Activated T-cell treated with anti-CD3 and anti-CD28 coated beads, Interleukin-2, amount 50 U/mL, for 72 hours (primary cell): ENCODE measurements around the gene MDP1. TPM values are rescaled to one million over a fixed set of nuclear protein-coding genes. Genes with fewer than 3 reads are reported as not detected.
A peak's percentile ranks its signal among the peaks of the same experiment; 100 is the strongest.

Source experiments
- ATAC-seq, 2 donors: fragments of 150-1000 bp; cut with Tn5 transposase; replicated peaks in 1 of 2; 2 replicates each; pipeline ENCODE4 v1.10.0; 2021; ENCODE audit warnings: moderate library complexity in 2 of 2, mild to moderate bottlenecking in 1 of 2
- DNase-seq, 2 donors: peaks; one replicate each; pipeline ENCODE4 v3.0.0; 2021 to 2022; ENCODE audit warnings: mixed read lengths in 1 of 2
- H3K27ac Mint-ChIP-seq: one replicate; pipeline ENCODE4 v1.8.0; 2022; ENCODE audit warnings: mild to moderate bottlenecking, moderate library complexity, mixed read lengths
- H3K27me3 Mint-ChIP-seq: one replicate; pipeline ENCODE4 v1.8.0; 2022; ENCODE audit warnings: low read depth, mixed read lengths
- H3K36me3 Mint-ChIP-seq, 2 donors: one replicate each; pipeline ENCODE4 v1.8.0; 2022; ENCODE audit warnings: mixed read lengths in 2 of 2, mild to moderate bottlenecking in 1 of 2; ENCODE audit not compliant: insufficient read depth in 2 of 2
- H3K4me1 Mint-ChIP-seq: one replicate; pipeline ENCODE4 v1.8.0; 2022; ENCODE audit warnings: low read depth, mixed read lengths
- H3K4me3 Mint-ChIP-seq, 2 donors: one replicate each; pipeline ENCODE4 v1.8.0; 2022; ENCODE audit warnings: mild to moderate bottlenecking in 2 of 2, mixed read lengths in 2 of 2, moderate library complexity in 2 of 2
- H3K9me3 Mint-ChIP-seq, 2 donors: one replicate each; pipeline ENCODE4 v1.8.0; 2022; ENCODE audit warnings: mixed read lengths in 2 of 2
- total RNA-seq, 2 donors: library from RNA; stranded (reverse); gene quantifications; one replicate each; pipeline ENCODE4 v1.2.3, GENCODE V29; 2022

The MDP1 gene
- 10 to 100 TPM; 16.8 to 20.2 TPM for total RNA-seq

DNA sequence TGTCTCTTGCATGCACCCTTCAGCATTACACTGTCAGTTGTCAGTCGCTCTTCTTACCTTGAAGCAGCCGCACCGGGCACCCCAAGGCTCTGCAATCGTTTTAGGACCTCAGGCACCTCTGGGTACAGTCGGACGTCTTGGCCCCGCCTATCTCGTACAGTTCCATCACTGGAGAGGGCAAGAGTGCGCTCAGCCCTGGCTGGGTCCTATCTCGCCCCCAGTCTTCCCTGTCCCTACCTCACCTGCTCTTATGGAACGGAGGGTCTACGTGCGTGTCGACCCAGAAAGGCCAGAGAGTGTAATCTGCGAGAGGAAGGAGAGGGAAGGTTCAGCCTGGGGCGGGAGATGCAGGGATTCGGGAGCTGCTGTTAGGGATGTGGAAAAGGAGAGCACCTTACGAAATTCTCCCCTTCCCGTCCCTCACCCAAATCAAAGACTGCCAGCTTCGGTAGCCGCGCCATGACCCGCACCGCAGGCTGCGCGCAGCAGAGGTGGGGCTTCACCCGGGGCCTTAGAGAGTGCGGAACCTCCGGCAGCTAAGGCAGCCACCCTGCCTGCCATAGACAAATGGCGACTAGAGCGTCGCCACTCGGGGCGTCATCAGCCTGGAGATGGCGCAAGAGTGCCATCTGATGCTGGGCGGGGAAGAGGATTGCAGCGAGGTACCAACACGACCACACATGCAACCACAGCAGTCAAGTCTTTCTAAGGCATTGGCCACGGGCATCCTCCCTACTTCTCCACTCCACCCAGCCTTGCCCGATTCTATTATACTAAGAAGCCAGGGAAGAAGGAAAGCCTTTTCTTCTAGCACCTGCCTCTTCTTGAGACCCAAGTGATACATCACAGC is at the start of gene MDP1:
TSS of gene MDP1 (minus strand) at position 572 of the 850 bp plus-strand sequence. CDS start at position 461, 111 bp downstream.
- ATAC-seq: peak; percentile 76 to 77

DNA sequence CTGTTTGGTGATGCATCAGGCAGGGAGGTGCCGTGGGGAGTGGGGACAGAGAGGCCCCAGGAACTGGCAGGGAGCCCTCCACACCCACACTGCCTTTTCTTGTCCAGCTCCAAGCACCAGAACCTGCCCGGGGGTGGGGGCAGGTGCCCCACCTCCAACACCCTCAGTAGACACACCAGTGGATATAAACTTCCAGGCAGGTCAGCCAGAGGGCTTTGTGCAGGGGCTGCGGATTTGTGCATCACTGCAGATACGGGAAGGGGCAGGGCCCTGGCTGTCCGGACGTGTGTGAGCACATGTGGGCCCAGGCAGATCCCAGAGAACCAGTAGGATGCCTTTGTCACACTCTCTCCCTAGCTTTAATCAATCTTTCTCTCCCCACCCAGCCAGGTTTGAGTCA is 48.4 kb upstream of the MDP1 start:
- ATAC-seq (no peak), DNase-seq (no peak)
- H3K36me3 Mint-ChIP-seq: peaks cover 2 to 4% of the 10 kb centered on the region in 2 donors
- no peaks in the 10 kb centered on the region for H3K27me3 Mint-ChIP-seq
- H3K4me3 Mint-ChIP-seq: no peak overlapping the region
- no peaks in the 10 kb centered on the region for H3K9me3 Mint-ChIP-seq
- no peaks in the 10 kb centered on the region for H3K4me1 Mint-ChIP-seq
- no peak overlapping the region for H3K27ac Mint-ChIP-seq

More for the DNA sequence above, at the start of gene MDP1:
- Mint-ChIP-seq H3K9me3 (no peaks in the 10 kb centered on the region), H3K4me3 (peak within 1 kb of the TSS; percentile 79 to 91), H3K27ac (peak within 1 kb of the TSS; percentile 93), H3K4me1 (peaks cover 50% of the 10 kb centered on the region), H3K36me3 (peaks cover 5 to 9% of the 10 kb centered on the region in 2 donors), H3K27me3 (no peaks in the 10 kb centered on the region)
- peak; percentile 88 to 89 for DNase-seq

DNA sequence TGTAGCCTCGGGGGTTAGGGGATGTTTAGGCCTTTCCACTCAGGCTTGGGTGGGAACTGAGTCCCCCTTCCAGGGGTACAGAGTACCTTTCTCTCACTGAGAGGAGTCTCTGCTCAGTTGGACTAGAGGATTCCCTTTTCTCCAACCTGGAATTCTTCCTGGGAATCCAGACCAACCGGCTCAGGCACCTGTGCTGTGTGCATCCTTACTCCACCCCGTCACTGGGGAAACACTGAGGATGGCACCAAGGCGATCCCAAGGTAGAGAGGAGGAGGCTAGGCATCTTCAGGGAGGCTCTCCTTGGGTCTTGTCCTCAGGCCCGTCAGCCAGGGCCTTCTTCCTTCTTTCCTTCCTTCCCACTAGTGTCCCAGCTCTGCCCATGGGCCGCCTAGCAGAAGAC is 48.0 kb upstream of the MDP1 start:
- Mint-ChIP-seq H3K9me3 (no peaks in the 10 kb centered on the region), H3K36me3 (peaks cover 2 to 4% of the 10 kb centered on the region in 2 donors), H3K27ac (no peak overlapping the region), H3K4me3 (no peak overlapping the region), H3K4me1 (no peaks in the 10 kb centered on the region), H3K27me3 (no peaks in the 10 kb centered on the region)
- ATAC-seq: no peak
- DNase-seq: no peak

DNA sequence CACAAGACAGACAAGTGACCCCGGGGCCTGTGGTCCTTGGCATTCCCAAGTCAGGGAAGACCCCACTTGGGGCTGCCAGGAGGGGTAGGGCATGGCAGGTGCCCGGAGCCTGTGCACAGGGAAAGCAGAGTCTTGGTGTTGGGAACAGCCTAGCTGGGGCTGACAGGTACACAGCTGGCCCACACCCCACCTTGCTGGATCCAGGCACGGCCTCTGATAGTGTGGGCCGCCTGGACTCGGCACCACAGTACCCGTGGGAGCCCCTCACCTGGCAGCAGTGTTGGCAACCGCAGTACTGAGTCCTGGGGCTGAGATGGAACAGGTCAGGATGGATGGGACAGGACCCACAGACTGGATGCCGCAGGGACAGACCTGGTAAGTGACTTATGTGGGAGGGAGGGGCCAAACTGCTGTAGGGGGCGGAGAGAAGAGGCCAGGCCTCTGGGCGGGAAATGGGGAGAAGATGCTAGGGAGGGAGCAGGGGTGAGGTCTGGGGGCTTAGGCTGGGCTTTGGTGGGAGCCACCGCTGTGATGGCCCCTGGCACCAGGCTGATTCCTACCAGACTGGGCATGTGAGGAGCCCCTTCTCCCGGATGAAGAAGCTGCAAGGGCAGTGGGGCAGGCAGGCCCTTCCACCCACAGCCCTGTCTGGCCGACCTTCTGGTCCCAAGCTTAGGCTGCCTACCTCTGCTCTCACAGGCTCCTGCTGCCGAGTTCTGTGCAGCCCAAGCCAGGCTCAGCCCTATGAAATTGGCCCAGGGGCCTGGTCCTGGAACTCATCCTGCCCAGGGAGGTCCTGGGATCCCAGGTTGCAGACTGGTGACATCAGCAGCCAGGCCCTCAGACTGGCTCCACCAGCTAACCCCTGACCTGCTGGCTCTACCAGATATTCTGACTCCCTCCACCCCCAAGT is 47.2 kb upstream of the MDP1 start, which contains the start of gene TGM1:
TSS of gene TGM1 (minus strand) at position 357 of the 913 bp plus-strand sequence. CDS start 825 bp downstream, outside the sequence.
- no peaks in the 10 kb centered on the region for H3K4me1 Mint-ChIP-seq
- no peak within 1 kb of the TSS for H3K27ac Mint-ChIP-seq
- DNase-seq (no peak), ATAC-seq (no peak)
- H3K27me3 Mint-ChIP-seq: no peaks in the 10 kb centered on the region
- H3K36me3 Mint-ChIP-seq: peaks cover 2 to 4% of the 10 kb centered on the region in 2 donors
- no peaks in the 10 kb centered on the region for H3K9me3 Mint-ChIP-seq
- H3K4me3 Mint-ChIP-seq: no peak within 1 kb of the TSS

DNA sequence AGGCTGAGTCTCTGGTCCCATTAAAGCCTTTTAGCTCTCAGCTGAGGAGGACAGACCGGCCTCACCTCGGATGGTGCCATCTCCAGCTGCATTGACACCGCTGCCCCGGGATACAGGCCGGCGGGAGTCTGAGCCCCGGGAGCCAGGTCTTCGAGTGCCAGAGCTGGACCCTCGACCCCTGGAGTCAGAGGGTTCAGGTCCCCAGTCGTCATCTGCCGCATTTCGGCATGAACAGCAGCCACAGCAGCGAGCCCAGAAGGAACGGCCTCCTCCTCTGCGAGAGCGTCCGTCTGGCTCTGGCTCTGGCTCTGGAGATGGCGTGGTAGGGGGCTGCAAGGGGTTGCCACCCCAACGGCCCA is 46.1 kb upstream of the MDP1 start:
- no peaks in the 10 kb centered on the region for H3K4me1 Mint-ChIP-seq
- DNase-seq (no peak), ATAC-seq (no peak)
- no peaks in the 10 kb centered on the region for H3K9me3 Mint-ChIP-seq
- H3K27me3 Mint-ChIP-seq: no peaks in the 10 kb centered on the region
- H3K4me3 Mint-ChIP-seq: no peak overlapping the region
- H3K27ac Mint-ChIP-seq: no peak overlapping the region
- H3K36me3 Mint-ChIP-seq: peaks cover under 1 to 2% of the 10 kb centered on the region in 2 donors

DNA sequence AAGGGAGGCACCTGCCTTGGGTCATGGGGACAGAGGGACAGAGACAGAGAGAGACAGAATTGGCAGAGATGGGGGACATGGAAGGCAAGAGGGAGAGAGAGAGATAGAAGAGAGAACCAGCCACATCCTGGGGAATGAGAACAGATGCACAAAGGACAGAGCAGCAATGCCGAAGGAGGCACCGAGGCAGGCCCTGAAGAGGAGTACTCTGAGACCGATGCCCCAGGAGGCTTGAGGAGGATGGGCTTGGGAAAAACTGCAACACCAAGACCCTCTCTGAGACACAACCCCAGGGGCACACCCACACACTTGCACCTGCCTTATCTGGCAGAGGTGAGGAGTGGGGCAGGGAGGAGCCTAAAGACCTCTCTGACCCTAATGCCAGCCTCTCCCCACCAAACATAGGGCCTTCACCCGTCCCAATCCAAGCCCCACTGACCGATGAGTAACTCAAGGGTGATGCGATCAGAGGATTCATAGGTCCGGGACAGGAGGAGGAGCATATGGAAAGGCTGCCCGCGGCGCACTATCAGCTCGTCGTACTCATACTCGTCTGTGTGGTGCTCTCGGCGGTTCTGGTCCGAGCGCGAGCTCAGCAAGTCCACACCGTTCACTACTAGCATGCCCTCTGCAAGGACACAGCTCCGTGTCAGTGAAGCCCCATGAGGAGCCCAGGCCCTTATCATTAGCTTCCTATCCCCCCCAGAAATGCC is 45.5 kb upstream of the MDP1 start:
- Mint-ChIP-seq H3K4me1 (no peaks in the 10 kb centered on the region), H3K27me3 (no peaks in the 10 kb centered on the region), H3K27ac (no peak overlapping the region), H3K36me3 (no peaks in the 10 kb centered on the region), H3K9me3 (no peaks in the 10 kb centered on the region), H3K4me3 (no peak overlapping the region)
- DNase-seq: no peak
- ATAC-seq: no peak

DNA sequence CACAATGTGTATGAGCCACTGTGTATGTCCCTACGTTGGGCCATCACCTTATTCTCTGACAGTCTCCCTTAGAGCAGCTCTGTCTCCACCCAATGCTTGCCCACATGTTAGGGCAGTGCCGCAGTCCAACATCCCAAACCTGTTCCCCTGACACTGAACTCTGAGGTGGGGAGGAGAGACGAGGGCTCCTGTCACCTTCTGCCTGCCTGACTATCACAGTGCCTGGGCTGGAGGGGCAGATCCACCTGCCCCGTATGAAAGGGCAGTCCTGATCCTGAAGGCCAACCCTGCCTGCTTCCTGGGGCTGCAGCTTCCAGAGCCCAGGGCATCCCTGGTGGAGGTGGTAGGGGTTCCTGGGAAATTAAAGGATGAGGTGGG is 44.9 kb upstream of the MDP1 start:
- Mint-ChIP-seq H3K36me3 (no peaks in the 10 kb centered on the region), H3K4me3 (no peak overlapping the region), H3K4me1 (no peaks in the 10 kb centered on the region), H3K9me3 (no peaks in the 10 kb centered on the region), H3K27me3 (no peaks in the 10 kb centered on the region), H3K27ac (no peak overlapping the region)
- ATAC-seq: no peak
- no peak for DNase-seq

DNA sequence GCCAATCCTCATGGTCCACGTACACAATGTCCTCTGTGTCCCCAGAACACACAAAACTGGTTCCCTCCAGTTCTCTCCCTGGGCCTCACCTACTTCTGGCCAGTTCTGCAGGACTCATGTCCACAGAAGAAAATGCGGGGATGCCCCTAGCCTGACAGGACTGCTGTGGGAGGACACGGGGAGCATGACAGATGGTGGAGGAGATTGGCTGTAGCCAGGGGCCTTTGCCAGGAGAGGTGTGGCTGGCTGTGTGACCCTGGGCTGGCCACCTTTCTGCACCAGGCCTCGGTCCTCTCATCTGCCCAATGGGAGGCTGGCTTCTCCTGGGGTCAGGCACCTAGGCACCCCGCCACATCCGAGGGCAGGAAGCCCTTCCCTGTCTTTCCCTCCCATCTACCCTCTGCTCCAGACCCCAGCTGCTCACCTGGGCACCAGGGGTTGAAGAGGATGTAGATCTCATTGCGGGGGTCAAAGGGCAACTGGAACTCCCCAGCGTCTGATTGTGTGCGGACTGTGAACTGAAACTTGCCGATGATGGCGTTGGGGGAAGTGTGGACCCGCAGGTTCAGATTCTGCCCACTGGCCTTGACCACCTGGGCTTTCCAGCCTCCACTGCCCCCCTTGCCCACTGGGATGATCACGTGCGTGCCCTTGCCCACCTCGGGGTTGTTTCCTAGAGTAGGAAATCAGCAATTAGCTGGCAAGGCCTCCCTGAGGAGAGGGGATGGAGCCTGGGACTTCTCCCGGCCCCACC is 44.3 kb upstream of the MDP1 start:
- ATAC-seq (no peak), DNase-seq (no peak)
- H3K9me3 Mint-ChIP-seq: no peaks in the 10 kb centered on the region
- H3K27ac Mint-ChIP-seq: no peak overlapping the region
- no peaks in the 10 kb centered on the region for H3K36me3 Mint-ChIP-seq
- H3K4me1 Mint-ChIP-seq: no peaks in the 10 kb centered on the region
- H3K4me3 Mint-ChIP-seq: no peak overlapping the region
- H3K27me3 Mint-ChIP-seq: no peaks in the 10 kb centered on the region

DNA sequence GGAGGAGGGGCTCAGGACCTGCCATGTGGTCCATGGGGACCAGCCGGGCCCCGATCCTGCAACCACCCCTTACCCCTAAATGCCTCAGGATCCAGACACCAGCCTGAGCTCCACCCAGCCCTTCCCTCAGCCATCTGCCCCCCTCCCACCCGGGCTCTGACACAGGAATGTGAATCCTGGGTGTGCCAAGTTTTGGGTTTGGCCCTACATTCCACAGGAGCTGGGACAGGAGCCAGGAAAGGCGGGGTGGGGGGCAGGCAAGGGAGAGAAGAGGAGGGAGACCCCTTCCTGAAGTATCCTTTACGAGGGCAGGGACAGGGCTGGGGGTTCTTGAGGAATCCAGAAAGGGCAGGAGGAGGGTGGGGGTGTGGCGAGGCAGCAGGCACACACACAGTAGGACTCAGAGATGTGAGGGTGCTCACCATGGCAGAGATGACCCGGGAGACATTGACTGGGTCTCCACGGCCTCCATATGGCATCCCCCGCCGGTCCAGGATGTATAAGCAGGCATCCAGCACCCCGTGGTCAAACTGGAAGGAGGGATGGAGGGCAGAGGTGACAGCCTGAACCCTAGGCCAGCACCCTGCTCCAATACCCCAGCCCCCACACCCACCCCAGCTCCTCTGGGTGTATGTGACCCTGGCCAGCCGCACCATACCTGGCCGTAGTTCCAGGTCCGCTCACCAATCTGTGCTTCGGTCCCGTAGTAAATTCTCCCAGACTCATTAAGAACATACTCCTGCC is 43.6 kb upstream of the MDP1 start:
- Mint-ChIP-seq H3K27me3 (no peaks in the 10 kb centered on the region), H3K9me3 (no peaks in the 10 kb centered on the region), H3K4me3 (no peak overlapping the region), H3K27ac (no peak overlapping the region), H3K4me1 (no peaks in the 10 kb centered on the region), H3K36me3 (no peaks in the 10 kb centered on the region)
- ATAC-seq (no peak), DNase-seq (no peak)

DNA sequence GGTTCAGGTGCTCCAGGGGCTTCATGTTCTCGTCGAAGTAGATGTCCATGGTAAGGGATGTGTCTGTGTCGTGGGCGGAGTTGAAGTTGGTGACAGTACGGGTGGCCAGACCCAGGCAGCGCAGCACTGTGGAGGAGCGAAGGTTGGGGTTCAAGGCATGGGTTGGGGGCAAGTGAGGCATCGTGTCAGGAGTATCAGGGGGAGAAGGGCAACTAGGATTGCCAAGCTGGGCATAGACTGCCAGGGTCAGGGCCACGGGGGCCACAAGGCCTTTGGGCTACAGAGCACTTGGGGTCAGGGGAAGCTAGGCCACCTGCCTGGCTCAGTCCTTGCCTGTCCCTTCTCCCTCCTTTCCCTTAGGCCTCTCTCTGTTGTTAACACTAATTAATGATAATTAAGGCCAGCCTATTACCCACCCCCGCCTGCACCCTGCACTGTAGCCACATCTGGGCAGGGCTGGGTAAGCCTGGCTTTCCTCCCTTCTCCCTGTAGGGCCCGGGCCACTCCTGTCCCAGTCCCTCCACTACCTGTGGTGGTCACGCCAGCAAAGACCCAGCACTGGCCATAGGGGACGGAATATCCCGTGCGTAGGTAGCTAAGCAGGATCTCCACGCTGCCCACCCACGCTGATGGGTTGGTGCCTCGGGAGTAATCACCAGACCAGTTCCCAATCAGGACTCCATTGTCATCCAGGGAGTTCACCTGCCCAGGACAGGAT is 42.8 kb upstream of the MDP1 start:
- DNase-seq (no peak), ATAC-seq (no peak)
- Mint-ChIP-seq H3K9me3 (no peaks in the 10 kb centered on the region), H3K27ac (no peak overlapping the region), H3K27me3 (no peaks in the 10 kb centered on the region), H3K4me3 (no peak overlapping the region), H3K4me1 (no peaks in the 10 kb centered on the region), H3K36me3 (no peaks in the 10 kb centered on the region)

DNA sequence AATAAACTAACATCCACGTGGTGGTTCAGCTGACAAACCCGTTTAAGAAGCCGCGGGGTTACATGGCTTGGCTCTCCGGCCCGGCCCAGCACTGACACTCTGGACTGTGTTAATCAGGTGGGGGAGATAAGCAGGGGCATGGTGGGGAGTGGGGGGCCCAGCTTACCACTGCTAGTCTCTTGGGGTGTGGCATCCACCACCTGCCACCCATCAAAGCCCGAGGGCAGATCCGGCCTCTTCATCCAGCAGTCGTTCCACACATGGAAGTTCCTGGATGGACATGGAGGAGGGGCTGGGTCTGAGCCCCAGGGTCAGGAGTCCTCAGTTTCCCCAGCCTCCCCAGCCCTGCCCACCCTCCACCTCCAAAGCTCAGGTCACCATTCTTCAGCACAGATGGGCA is 42.3 kb upstream of the MDP1 start:
- no peak overlapping the region for H3K4me3 Mint-ChIP-seq
- no peak for ATAC-seq

More for the DNA sequence above, 42.3 kb upstream of the MDP1 start:
- Mint-ChIP-seq H3K36me3 (no peaks in the 10 kb centered on the region), H3K27ac (no peak overlapping the region), H3K9me3 (no peaks in the 10 kb centered on the region), H3K27me3 (no peaks in the 10 kb centered on the region), H3K4me1 (no peaks in the 10 kb centered on the region)
- DNase-seq: no peak
